Hepatocyte (in vitro differentiated cells): Measurements from ENCODE around the gene PDS5A. TPM values are rescaled to one million over a fixed set of nuclear protein-coding genes. Genes with fewer than 3 reads are reported as not detected.
"Not testable (repeated sequence)": the region's sequence is repeated elsewhere in the genome, so short reads cannot be mapped to it uniquely, and the experiment has no call there.

ENCODE experiments used
- DNase-seq: peaks from one replicate; pipeline ENCODE4 v3.0.0-alpha.2; 2016; ENCODE audit warnings: low spot score
- H2AFZ ChIP-seq: fragments of 200-600 bp; sonication (generic); 2 replicates; pipeline ENCODE4 v1.6.0; 2016; ENCODE audit warnings: antibody characterized with exemption, mild to moderate bottlenecking
- H3K27ac ChIP-seq: fragments of 200-600 bp; sonication (generic); 2 replicates; pipeline ENCODE4 v1.5.1; 2016; ENCODE audit warnings: mild to moderate bottlenecking
- H3K27me3 ChIP-seq: fragments of 200-600 bp; sonication (generic); 2 replicates; pipeline ENCODE4 v1.6.1; 2016
- H3K36me3 ChIP-seq: fragments of 200-600 bp; sonication (generic); replicated peaks from 2 replicates; pipeline ENCODE4 v1.5.1; 2016; ENCODE audit warnings: low read depth; ENCODE audit not compliant: insufficient read depth
- H3K4me1 ChIP-seq: fragments of 200-600 bp; sonication (generic); 2 replicates; pipeline ENCODE4 v1.5.1; 2016; ENCODE audit warnings: mild to moderate bottlenecking, moderate library complexity; ENCODE audit not compliant: insufficient read depth
- H3K4me2 ChIP-seq: fragments of 200-600 bp; sonication (generic); 2 replicates; pipeline ENCODE4 v1.6.0; 2016
- H3K4me3 ChIP-seq: fragments of 200-600 bp; sonication (generic); 2 replicates; pipeline ENCODE4 v1.5.1; 2016; ENCODE audit warnings: mild to moderate bottlenecking
- H3K79me2 ChIP-seq: fragments of 200-600 bp; sonication (generic); 2 replicates; pipeline ENCODE4 v1.6.0; 2017; ENCODE audit warnings: mild to moderate bottlenecking
- H3K9me2 ChIP-seq: fragments of 200-600 bp; sonication (generic); replicated peaks from 2 replicates; pipeline ENCODE4 v1.6.0; 2017; ENCODE audit warnings: mild to moderate bottlenecking; ENCODE audit not compliant: insufficient read depth
- H3K9me3 ChIP-seq: fragments of 200-600 bp; sonication (generic); 2 replicates; pipeline ENCODE4 v1.5.1; 2016; ENCODE audit warnings: low read depth, mild to moderate bottlenecking
- H4K20me1 ChIP-seq: fragments of 200-600 bp; sonication (generic); 2 replicates; pipeline ENCODE4 v1.6.0; 2016; ENCODE audit warnings: mild to moderate bottlenecking; ENCODE audit not compliant: insufficient read depth, poor library complexity, severe bottlenecking
- EZH2 ChIP-seq: fragments of 200-600 bp; sonication (generic); IDR thresholded peaks from 2 replicates; pipeline ENCODE4 v1.6.1; 2016; ENCODE audit warnings: antibody characterized with exemption, mild to moderate bottlenecking, borderline replicate concordance
- EZH2phosphoT487 ChIP-seq: fragments of 200-600 bp; sonication (generic); IDR thresholded peaks from one replicate; pipeline ENCODE4 v1.6.1; 2018; ENCODE audit warnings: antibody characterized with exemption, mild to moderate bottlenecking, low read depth, moderate library complexity; ENCODE audit not compliant: unreplicated experiment, severe bottlenecking
- WGBS: methylation state at CpG from one replicate; pipeline ENCODE4 v1.1.6; 2016; ENCODE audit warnings: low lambda C conversion rate; ENCODE audit errors: missing lambda C conversion rate; 5-methylcytosine and 5-hydroxymethylcytosine counted together
- polyA plus RNA-seq: library from polyadenylated mRNA; unstranded; fragments of >200 nt; fragmentation: Nextera tagmentation; extraction: Ambion mirVana; gene quantifications from 2 replicates; pipeline ENCODE4 v1.2.1, GENCODE V29; 2016
- total RNA-seq: library from RNA; depleted of rRNA; stranded (reverse); fragments of >200 nt; gene quantifications from 2 replicates; pipeline ENCODE4 v1.2.3, GENCODE V29; 2014
- TF ChIP-seq, protein P1 (sequence below): fragments of 200-600 bp; sonication (generic); IDR thresholded peaks from 2 replicates; pipeline ENCODE4 v1.5.1; 2016; ENCODE audit warnings: antibody characterized with exemption, mild to moderate bottlenecking; ENCODE audit not compliant: poor library complexity

The PDS5A gene
- total and polyA plus RNA-seq, 2 experiments from 2014 or later = 24.6 to 69.2 TPM

DNA sequence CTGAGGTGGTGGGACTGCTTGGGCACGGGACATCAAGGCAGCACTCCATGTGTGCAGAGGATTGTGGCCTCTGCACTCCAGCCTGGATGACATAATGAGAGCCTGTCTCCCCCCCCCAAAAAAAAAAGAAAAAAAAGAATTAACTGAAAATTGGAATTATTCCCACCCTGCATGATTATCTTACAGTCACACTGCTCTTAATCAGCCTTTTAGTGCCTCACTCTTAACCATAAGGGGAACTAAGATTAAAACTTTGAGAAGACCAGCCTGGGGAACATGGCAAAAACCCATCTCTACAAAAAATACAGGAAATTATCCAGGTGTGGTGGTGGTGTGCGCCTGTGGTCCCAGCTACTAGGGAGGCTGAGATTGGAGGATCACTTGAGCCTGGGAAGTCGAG, 185.2 kb downstream of the PDS5A start:
- H3K27ac ChIP-seq = no peak overlapping the region
- H3K36me3 ChIP-seq = no peaks in the 10 kb centered on the region
- H3K4me3 ChIP-seq = no peak overlapping the region
- no peak overlapping the region for H3K4me2 ChIP-seq
- no peaks in the 10 kb centered on the region for H3K27me3 ChIP-seq
- H3K9me3 ChIP-seq = no peaks in the 10 kb centered on the region
- TF ChIP-seq, protein P1, sequence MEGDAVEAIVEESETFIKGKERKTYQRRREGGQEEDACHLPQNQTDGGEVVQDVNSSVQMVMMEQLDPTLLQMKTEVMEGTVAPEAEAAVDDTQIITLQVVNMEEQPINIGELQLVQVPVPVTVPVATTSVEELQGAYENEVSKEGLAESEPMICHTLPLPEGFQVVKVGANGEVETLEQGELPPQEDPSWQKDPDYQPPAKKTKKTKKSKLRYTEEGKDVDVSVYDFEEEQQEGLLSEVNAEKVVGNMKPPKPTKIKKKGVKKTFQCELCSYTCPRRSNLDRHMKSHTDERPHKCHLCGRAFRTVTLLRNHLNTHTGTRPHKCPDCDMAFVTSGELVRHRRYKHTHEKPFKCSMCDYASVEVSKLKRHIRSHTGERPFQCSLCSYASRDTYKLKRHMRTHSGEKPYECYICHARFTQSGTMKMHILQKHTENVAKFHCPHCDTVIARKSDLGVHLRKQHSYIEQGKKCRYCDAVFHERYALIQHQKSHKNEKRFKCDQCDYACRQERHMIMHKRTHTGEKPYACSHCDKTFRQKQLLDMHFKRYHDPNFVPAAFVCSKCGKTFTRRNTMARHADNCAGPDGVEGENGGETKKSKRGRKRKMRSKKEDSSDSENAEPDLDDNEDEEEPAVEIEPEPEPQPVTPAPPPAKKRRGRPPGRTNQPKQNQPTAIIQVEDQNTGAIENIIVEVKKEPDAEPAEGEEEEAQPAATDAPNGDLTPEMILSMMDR = no peak
- no peak for TF ChIP-seq EZH2phosphoT487
- H3K79me2 ChIP-seq = no peaks in the 10 kb centered on the region
- no peak overlapping the region for H2AFZ ChIP-seq
- WGBS = 94% methylated on average over 3 of the region's 3 CpGs
- H3K9me2 ChIP-seq = no peaks in the 10 kb centered on the region
- H3K4me1 ChIP-seq = no peaks in the 10 kb centered on the region
- no peak for DNase-seq
- no peaks in the 10 kb centered on the region for H4K20me1 ChIP-seq

DNA sequence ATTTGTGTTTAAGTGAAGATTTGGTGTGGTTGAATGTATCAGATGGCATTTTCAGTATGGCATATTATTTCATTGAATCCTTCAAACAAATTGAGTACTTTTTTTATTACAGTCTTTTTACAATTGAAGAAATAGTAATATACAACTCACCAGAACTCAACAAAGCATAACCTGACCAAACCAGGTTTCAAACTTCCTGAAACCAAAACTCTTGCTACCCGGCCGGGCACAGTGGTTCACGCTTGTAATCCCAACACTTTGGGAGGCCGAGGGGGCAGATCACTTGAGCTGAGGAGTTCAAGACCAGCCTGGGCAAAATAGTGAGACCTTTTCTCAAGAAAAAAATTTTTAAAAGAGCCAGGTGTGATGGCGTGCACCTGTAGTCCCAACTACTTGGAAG, 185.6 kb downstream of the PDS5A start:
- H3K4me2 ChIP-seq = no peak overlapping the region
- TF ChIP-seq, protein P1 = no peak
- no peak for TF ChIP-seq EZH2
- no peak for TF ChIP-seq EZH2phosphoT487
- WGBS = 93% methylated on average over 5 of the region's 5 CpGs
- DNase-seq = no peak
- H3K36me3 ChIP-seq = no peaks in the 10 kb centered on the region
- no peak overlapping the region for H3K4me3 ChIP-seq
- no peak overlapping the region for H2AFZ ChIP-seq
- H3K4me1 ChIP-seq = no peaks in the 10 kb centered on the region
- no peaks in the 10 kb centered on the region for H3K27me3 ChIP-seq
- no peaks in the 10 kb centered on the region for H3K9me2 ChIP-seq
- no peak overlapping the region for H3K27ac ChIP-seq
- no peaks in the 10 kb centered on the region for H3K79me2 ChIP-seq
- no peaks in the 10 kb centered on the region for H3K9me3 ChIP-seq
- no peaks in the 10 kb centered on the region for H4K20me1 ChIP-seq

DNA sequence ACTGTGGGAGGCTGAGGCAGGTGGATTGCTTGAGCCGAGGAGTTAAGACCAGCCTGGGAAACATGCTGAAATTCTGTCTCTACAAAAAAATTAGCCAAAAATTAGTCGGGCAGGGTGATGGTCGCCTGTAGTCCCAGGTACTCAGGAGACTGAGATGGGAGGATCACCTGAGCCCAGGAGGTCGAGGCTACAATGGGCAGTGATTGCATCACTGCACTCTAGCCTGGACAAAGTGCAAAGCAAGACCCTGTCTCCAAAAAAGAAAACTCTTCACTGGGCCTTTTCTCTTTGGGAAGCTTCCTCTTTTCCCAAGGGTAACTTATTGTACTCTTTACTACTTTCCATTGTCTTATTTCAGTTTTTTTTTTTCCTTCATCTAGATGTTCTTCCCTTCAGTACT, 190.9 kb downstream of the PDS5A start:
- no peak for DNase-seq
- WGBS = 85% methylated on average over 4 of the region's 4 CpGs
- Histone ChIP-seq H3K27ac (no peak overlapping the region), H3K4me3 (no peak overlapping the region), H3K79me2 (no peaks in the 10 kb centered on the region), H2AFZ (no peak overlapping the region), H3K4me2 (no peak overlapping the region), H3K36me3 (no peaks in the 10 kb centered on the region), H3K4me1 (no peaks in the 10 kb centered on the region), H4K20me1 (no peaks in the 10 kb centered on the region), H3K9me3 (no peaks in the 10 kb centered on the region), H3K9me2 (no peaks in the 10 kb centered on the region), H3K27me3 (no peaks in the 10 kb centered on the region)
- TF ChIP-seq EZH2 (no peak), EZH2phosphoT487 (no peak)
- TF ChIP-seq, protein P1 = no peak

DNA sequence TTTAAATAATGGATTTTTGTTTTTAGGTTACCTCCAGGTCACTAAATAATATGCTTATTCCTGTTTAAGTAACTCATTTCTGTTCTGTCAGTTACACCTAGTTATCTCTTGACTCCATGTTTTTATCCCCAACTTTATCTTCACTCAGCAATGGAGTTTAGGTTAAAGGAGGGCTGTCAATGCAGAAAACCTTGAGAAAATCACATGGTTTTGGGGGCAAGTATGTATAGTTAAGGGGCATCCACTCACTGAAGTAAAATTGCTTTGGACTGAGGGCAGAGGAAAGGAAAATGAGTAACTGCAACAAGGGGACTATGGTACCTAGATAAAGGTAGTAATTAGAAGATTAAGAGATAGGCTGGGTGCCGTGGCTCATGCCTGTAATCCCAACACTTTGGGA, 192.6 kb downstream of the PDS5A start:
- Histone ChIP-seq H3K79me2 (no peaks in the 10 kb centered on the region), H3K9me2 (no peaks in the 10 kb centered on the region), H3K27ac (no peak overlapping the region), H4K20me1 (no peaks in the 10 kb centered on the region), H3K27me3 (no peaks in the 10 kb centered on the region), H3K36me3 (no peaks in the 10 kb centered on the region), H3K4me2 (no peak overlapping the region), H2AFZ (no peak overlapping the region), H3K4me1 (no peaks in the 10 kb centered on the region), H3K9me3 (no peaks in the 10 kb centered on the region), H3K4me3 (no peak overlapping the region)
- no peak for DNase-seq
- TF ChIP-seq EZH2phosphoT487 = no peak
- TF ChIP-seq, protein P1 = no peak
- TF ChIP-seq EZH2 = no peak
- WGBS = 50% methylated on average over 1 of the region's 1 CpG

DNA sequence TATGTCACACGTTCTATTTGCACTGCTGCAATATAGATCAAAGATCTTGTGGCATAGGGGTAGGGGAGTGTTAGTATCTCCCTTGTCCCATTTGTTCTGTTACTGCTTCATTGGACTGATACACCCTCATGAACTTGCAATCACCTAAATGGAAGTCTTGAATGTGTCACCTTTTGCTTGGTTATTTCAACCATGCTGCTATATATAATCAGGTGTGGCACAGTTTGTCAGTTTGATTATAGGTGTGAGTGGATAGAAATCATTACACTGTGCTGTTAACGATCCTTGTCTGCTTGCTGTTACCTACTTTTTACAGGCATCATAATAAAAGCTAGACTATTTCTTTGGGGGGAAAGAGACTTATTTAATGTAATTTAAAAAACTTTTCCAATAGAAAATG, 195.7 kb downstream of the PDS5A start:
- H3K79me2 ChIP-seq, H3K36me3 ChIP-seq, DNase-seq, H2AFZ ChIP-seq, H3K4me1 ChIP-seq, H3K27me3 ChIP-seq, H3K9me2 ChIP-seq, H3K27ac ChIP-seq, H3K4me3 ChIP-seq, H4K20me1 ChIP-seq, H3K9me3 ChIP-seq, H3K4me2 ChIP-seq: not testable (repeated sequence)
- WGBS = 93% methylated on average over 2 of the region's 2 CpGs
